Neutrophil (primary cell): ENCODE measurements around the gene GLIS1.

Experiments used
- H3K27ac ChIP-seq: fragments of 200-600 bp; sonication (generic); 2 replicates; pipeline ENCODE4 v1.5.1; 2016; ENCODE audit warnings: mild to moderate bottlenecking, moderate library complexity
- H3K27me3 ChIP-seq: fragments of 200-600 bp; sonication (generic); 2 replicates; pipeline ENCODE4 v1.6.0; 2016; ENCODE audit warnings: mild to moderate bottlenecking
- H3K36me3 ChIP-seq: fragments of 200-600 bp; sonication (generic); 2 replicates; pipeline ENCODE4 v1.5.1; 2017
- H3K4me1 ChIP-seq, 2 experiments: fragments of 200-600 bp in 1 of 2; sonication (generic) in 1 of 2; 1 replicate in 1 of 2; 2 replicates in 1 of 2; pipeline versions ENCODE4 v1.5.1 to v1.6.1; 2013 to 2016; ENCODE audit warnings: low read depth in 1 of 2, low read length in 1 of 2, mild to moderate bottlenecking in 1 of 2, moderate library complexity in 1 of 2; ENCODE audit not compliant: control insufficient read depth in 1 of 2, insufficient read depth in 1 of 2
- H3K4me3 ChIP-seq, 2 experiments: fragments of 200-600 bp in 1 of 2; sonication (generic) in 1 of 2; 1 replicate in 1 of 2; 2 replicates in 1 of 2; pipeline ENCODE4 v1.5.1; 2013 to 2016; ENCODE audit warnings: low read depth in 1 of 2, low read length in 1 of 2, mild to moderate bottlenecking in 1 of 2, moderate library complexity in 1 of 2
- H3K9me3 ChIP-seq: fragments of 200-600 bp; sonication (generic); 2 replicates; pipeline ENCODE4 v1.5.1; 2016
- CTCF ChIP-seq: fragments of 200-600 bp; sonication (generic); IDR thresholded peaks from 2 replicates; pipeline ENCODE4 v1.5.1; 2016; ENCODE audit warnings: antibody characterized with exemption

Gene GLIS1

GRCh38 chr1:53578358-53578757 lies 160.6 kb downstream of the GLIS1 start:
- Histone ChIP-seq H3K4me1 (no peaks in the 10 kb centered on the region), H3K9me3 (no peaks in the 10 kb centered on the region), H3K36me3 (no peaks in the 10 kb centered on the region), H3K4me3 (no peak overlapping the region), H3K27ac (no peak overlapping the region), H3K27me3 (no peaks in the 10 kb centered on the region)
- TF ChIP-seq CTCF, result no peak

- no peak overlapping the region for H3K27ac ChIP-seq
- H3K4me1 ChIP-seq, result no peaks in the 10 kb centered on the region
- no peaks in the 10 kb centered on the region for H3K36me3 ChIP-seq
- H3K9me3 ChIP-seq, result no peaks in the 10 kb centered on the region
- no peaks in the 10 kb centered on the region for H3K27me3 ChIP-seq
- no peak overlapping the region for H3K4me3 ChIP-seq
- TF ChIP-seq CTCF, result no peak
These were observed 161.2 kb downstream of the GLIS1 start for GRCh38 chr1:53577761-53578100.

GRCh38 chr1:53576866-53577760 lies 161.9 kb downstream of the GLIS1 start:
- H3K36me3 ChIP-seq, result no peaks in the 10 kb centered on the region
- no peaks in the 10 kb centered on the region for H3K4me1 ChIP-seq
- H3K27me3 ChIP-seq, result no peaks in the 10 kb centered on the region
- H3K9me3 ChIP-seq, result no peaks in the 10 kb centered on the region
- no peak for TF ChIP-seq CTCF
- H3K27ac ChIP-seq, result no peak overlapping the region
- no peak overlapping the region for H3K4me3 ChIP-seq

GRCh38 chr1:53576381-53576801 lies 162.6 kb downstream of the GLIS1 start:
- H3K4me3 ChIP-seq, result no peak overlapping the region
- no peak for TF ChIP-seq CTCF
- H3K36me3 ChIP-seq, result no peaks in the 10 kb centered on the region
- H3K9me3 ChIP-seq, result no peaks in the 10 kb centered on the region
- no peaks in the 10 kb centered on the region for H3K27me3 ChIP-seq
- H3K27ac ChIP-seq, result no peak overlapping the region
- H3K4me1 ChIP-seq, result no peaks in the 10 kb centered on the region

- Histone ChIP-seq H3K4me3 (no peak overlapping the region), H3K9me3 (no peaks in the 10 kb centered on the region), H3K27ac (no peak overlapping the region), H3K27me3 (no peaks in the 10 kb centered on the region), H3K4me1 (no peaks in the 10 kb centered on the region), H3K36me3 (no peaks in the 10 kb centered on the region)
- TF ChIP-seq CTCF, result no peak
These were observed 163.0 kb downstream of the GLIS1 start for GRCh38 chr1:53575955-53576320.
